ENCODE data around the gene FEM1C.

Gene FEM1C, protein sequence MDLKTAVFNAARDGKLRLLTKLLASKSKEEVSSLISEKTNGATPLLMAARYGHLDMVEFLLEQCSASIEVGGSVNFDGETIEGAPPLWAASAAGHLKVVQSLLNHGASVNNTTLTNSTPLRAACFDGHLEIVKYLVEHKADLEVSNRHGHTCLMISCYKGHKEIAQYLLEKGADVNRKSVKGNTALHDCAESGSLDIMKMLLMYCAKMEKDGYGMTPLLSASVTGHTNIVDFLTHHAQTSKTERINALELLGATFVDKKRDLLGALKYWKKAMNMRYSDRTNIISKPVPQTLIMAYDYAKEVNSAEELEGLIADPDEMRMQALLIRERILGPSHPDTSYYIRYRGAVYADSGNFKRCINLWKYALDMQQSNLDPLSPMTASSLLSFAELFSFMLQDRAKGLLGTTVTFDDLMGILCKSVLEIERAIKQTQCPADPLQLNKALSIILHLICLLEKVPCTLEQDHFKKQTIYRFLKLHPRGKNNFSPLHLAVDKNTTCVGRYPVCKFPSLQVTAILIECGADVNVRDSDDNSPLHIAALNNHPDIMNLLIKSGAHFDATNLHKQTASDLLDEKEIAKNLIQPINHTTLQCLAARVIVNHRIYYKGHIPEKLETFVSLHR

DNA sequence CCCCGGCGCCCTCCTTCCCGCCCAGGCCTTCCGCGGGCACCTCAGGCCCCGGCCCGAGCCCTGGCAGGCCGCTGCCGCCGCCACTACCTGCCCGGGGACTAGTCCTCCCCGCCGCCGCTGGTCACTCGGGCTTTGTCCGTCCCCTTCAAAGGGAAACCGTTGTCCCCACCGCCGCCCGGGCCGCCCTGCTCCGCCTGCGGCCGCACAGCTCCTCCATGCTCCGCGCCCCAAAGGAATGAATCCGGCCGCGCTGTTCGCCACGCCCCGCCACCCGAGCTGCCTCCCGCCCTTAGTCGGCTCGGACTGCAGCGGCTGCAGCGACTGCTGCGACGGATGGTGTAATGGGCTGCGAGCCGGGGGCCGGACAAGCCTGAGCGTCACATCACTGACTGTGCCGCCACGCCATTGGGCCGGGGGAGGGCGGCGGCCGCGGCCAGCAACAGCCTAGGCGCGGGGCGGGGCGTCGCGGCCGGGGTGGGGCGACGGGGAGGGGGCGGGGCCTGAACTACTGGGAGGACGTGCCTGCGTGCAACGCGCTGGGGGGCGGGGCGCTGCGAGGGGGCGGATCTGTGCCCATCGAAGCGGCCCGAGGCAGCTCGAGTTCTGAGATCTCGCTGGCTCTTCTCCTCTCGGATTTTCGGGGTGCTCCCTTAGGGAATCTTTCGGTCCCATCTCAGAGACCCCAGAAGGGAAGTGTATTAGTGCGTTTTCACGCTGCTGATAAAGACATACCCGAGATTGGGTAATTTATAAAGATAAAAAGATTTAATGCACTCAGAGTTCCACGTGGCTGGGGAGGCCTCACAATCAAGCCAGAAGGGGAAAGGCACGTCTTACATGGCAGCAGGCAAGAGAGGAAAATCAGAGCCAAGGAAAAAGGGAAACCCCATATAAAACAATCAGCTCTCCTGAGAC is at the start of gene FEM1C:
FEM1C (minus strand) TSS at position 340 of the 915 bp plus-strand sequence. CDS start 1,282 bp downstream, outside the sequence.
- peaks cover 6% of the 10 kb centered on the region for H3K4me1 ChIP-seq (ENCODE audit: control insufficient read depth, insufficient read depth, low read length)
- peak within 1 kb of the TSS; percentile 71 for H3K4me3 ChIP-seq (ENCODE audit: low read length)
- H3K27me3 ChIP-seq (ENCODE audit: control insufficient read depth, insufficient read depth, low read length), result no peaks in the 10 kb centered on the region
- no peaks in the 10 kb centered on the region for H3K9me3 ChIP-seq (ENCODE audit: control insufficient read depth, low read length)
- H3K36me3 ChIP-seq (ENCODE audit: control insufficient read depth, insufficient read depth, low read length), result peaks cover 4% of the 10 kb centered on the region
- H3K9ac ChIP-seq (ENCODE audit: low read length), result peak within 1 kb of the TSS; percentile 97

DNA sequence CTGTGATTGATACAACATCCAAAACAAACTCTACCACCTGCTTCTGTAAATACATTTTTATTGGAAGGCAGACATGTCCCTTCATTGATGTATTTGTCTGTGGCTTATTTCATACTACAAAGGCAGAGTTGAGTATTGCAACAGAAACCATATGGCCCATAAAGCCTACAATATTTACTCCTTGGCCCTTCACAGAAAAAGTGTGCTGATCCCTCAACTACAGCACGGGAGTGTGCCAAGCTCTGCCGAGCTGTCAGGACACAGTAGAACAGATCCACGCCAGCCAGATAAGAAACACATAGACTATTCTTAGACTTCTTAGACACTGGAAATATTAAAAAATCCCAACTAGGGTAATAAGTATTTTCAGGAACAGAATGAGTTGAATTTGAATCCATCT is 44.5 kb upstream of the FEM1C start:
- Histone ChIP-seq H3K36me3 (ENCODE audit: control insufficient read depth, insufficient read depth, low read length) (no peaks in the 10 kb centered on the region), H3K27me3 (ENCODE audit: control insufficient read depth, insufficient read depth, low read length) (no peaks in the 10 kb centered on the region), H3K4me1 (ENCODE audit: control insufficient read depth, insufficient read depth, low read length) (no peaks in the 10 kb centered on the region), H3K9ac (ENCODE audit: low read length) (no peak overlapping the region), H3K4me3 (ENCODE audit: low read length) (no peak overlapping the region), H3K9me3 (ENCODE audit: control insufficient read depth, low read length) (no peaks in the 10 kb centered on the region)

DNA sequence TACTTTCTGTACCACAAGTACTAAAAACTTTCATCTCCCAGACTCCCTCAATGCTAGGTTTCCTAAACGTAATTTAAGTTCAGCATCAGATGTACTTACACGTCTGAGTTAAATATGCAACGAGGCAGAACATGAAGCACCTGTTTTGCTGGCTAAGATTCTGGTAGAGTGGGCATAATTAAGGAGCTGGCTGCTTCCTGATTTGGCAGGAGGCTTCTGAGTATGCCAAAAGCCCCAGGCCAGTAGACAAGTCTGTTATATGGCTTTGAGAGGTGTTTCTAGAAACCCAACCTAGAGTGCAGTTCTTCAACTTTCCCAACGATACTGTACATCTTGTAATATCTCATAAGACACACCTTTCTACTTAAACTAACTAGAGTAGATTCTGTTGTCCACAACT is 44.1 kb upstream of the FEM1C start:
- Histone ChIP-seq H3K27me3 (ENCODE audit: control insufficient read depth, insufficient read depth, low read length) (no peaks in the 10 kb centered on the region), H3K4me1 (ENCODE audit: control insufficient read depth, insufficient read depth, low read length) (no peaks in the 10 kb centered on the region), H3K4me3 (ENCODE audit: low read length) (no peak overlapping the region), H3K9me3 (ENCODE audit: control insufficient read depth, low read length) (no peaks in the 10 kb centered on the region), H3K9ac (ENCODE audit: low read length) (no peak overlapping the region), H3K36me3 (ENCODE audit: control insufficient read depth, insufficient read depth, low read length) (no peaks in the 10 kb centered on the region)

DNA sequence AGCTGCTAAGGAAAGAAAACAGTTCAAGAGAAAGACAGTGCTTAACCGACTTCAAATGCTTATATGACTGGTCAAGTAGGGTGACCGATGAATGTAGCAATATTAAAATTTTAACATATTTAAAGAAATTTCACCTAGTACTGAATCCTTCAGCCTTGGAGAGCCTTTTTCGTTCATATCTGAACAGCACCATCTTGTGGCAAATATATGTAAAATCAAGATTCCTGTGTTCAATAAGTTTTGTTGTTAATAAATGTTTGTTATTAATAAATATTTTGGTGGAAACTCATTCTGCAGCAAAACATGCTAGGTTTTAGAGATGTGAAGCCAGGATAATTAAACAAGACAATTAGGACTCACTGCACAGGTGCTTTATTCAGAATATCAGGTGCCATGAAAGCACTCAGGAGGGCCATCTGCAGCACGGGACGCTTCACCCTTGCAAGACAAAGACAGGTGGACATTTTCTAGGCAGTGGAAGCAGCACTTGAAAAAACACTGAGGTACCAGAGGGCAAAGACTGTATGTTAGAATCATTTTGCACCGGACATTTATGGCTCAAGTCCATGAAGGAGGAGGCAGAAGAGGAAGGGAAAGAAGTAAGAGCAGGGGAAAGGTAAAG is 42.1 kb upstream of the FEM1C start:
- Histone ChIP-seq H3K4me1 (ENCODE audit: control insufficient read depth, insufficient read depth, low read length) (no peaks in the 10 kb centered on the region), H3K4me3 (ENCODE audit: low read length) (no peak overlapping the region), H3K9me3 (ENCODE audit: control insufficient read depth, low read length) (no peaks in the 10 kb centered on the region), H3K36me3 (ENCODE audit: control insufficient read depth, insufficient read depth, low read length) (no peaks in the 10 kb centered on the region), H3K27me3 (ENCODE audit: control insufficient read depth, insufficient read depth, low read length) (no peaks in the 10 kb centered on the region), H3K9ac (ENCODE audit: low read length) (no peak overlapping the region)

DNA sequence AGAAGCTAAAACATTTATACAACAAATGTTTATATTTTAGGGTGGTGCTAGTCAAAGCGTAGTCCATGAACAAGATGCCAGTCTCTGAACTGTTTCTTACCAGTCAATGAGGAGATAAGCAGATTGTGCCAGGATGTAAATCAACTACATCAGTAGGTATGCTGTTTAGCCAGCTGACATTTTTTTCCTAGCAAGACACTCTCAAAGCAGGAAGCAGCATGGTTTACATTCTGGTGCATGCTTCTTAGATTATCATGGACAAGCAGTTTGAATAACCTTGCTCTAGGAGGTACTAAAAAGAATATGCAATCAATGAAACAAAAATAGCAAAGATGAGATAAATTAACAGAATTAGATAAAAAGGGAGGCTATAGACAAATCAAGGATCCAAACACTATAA is 40.7 kb upstream of the FEM1C start:
- no peaks in the 10 kb centered on the region for H3K9me3 ChIP-seq (ENCODE audit: control insufficient read depth, low read length)
- no peaks in the 10 kb centered on the region for H3K27me3 ChIP-seq (ENCODE audit: control insufficient read depth, insufficient read depth, low read length)
- H3K9ac ChIP-seq (ENCODE audit: low read length), result no peak overlapping the region
- H3K4me1 ChIP-seq (ENCODE audit: control insufficient read depth, insufficient read depth, low read length), result no peaks in the 10 kb centered on the region
- no peaks in the 10 kb centered on the region for H3K36me3 ChIP-seq (ENCODE audit: control insufficient read depth, insufficient read depth, low read length)
- H3K4me3 ChIP-seq (ENCODE audit: low read length), result no peak overlapping the region

DNA sequence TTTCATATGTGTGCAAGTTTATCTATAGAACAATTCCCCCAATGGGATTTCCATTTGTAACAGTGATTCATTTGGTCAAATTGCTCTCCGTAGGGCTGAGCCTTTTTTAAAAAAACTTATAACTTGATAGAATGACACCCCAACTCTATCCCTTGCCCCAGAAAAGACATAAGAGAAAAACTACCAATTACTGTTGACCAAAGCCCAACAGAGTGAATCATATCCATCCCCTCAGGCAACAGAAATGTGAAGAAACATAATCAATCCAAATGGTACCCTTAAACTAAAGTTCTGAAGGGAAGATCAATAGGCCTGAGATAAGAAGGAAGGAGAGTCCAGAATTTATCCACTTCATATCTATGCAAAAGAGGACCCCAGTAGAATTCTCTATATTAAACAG is 39.9 kb upstream of the FEM1C start:
- H3K27me3 ChIP-seq (ENCODE audit: control insufficient read depth, insufficient read depth, low read length), result no peaks in the 10 kb centered on the region
- H3K36me3 ChIP-seq (ENCODE audit: control insufficient read depth, insufficient read depth, low read length), result no peaks in the 10 kb centered on the region
- no peaks in the 10 kb centered on the region for H3K4me1 ChIP-seq (ENCODE audit: control insufficient read depth, insufficient read depth, low read length)
- no peaks in the 10 kb centered on the region for H3K9me3 ChIP-seq (ENCODE audit: control insufficient read depth, low read length)
- H3K9ac ChIP-seq (ENCODE audit: low read length), result no peak overlapping the region
- H3K4me3 ChIP-seq (ENCODE audit: low read length), result no peak overlapping the region

DNA sequence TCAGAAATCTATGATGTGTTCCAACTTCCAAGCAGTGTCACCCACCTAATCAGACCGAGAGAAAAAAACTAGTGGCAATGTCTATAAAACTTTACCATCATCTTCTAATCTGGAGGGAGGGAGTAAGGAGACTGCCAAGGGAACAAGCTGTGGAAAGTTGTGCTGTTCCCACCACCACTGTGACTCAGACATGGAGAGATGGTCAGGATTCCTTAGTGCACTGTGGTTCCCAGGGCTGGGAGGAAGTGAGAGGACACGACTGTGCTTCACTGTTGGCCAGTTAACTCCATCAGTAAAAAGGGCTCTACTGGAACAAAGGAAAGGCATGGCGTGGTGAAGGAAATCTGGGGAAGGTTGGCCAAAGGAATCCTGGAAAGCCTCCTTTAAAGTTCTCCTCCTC is 38.9 kb upstream of the FEM1C start:
- Histone ChIP-seq H3K4me3 (ENCODE audit: low read length) (no peak overlapping the region), H3K9me3 (ENCODE audit: control insufficient read depth, low read length) (no peaks in the 10 kb centered on the region), H3K27me3 (ENCODE audit: control insufficient read depth, insufficient read depth, low read length) (no peaks in the 10 kb centered on the region), H3K9ac (ENCODE audit: low read length) (no peak overlapping the region), H3K4me1 (ENCODE audit: control insufficient read depth, insufficient read depth, low read length) (no peaks in the 10 kb centered on the region), H3K36me3 (ENCODE audit: control insufficient read depth, insufficient read depth, low read length) (no peaks in the 10 kb centered on the region)

DNA sequence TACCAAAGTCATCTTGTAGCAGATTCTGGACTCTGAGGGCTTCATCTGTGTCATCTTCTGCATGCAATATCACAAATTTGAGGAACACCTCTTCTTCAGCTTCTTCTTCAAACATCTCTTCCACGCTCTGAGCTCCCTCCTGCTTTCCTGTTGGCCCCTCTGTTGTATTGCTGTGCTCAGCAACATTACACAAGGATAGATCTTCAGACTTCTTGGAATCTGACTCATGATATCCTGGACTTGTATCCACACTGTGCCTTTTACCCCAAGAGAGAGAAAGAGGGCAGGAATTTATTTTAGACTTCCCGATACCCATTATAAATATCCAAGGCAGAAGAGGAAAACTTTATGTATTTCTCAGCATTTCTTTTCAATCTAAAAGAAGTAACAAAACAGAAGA is 36.4 kb upstream of the FEM1C start:
- H3K9me3 ChIP-seq (ENCODE audit: control insufficient read depth, low read length), result no peaks in the 10 kb centered on the region
- H3K4me3 ChIP-seq (ENCODE audit: low read length), result no peak overlapping the region
- no peaks in the 10 kb centered on the region for H3K4me1 ChIP-seq (ENCODE audit: control insufficient read depth, insufficient read depth, low read length)
- no peaks in the 10 kb centered on the region for H3K36me3 ChIP-seq (ENCODE audit: control insufficient read depth, insufficient read depth, low read length)
- H3K27me3 ChIP-seq (ENCODE audit: control insufficient read depth, insufficient read depth, low read length), result no peaks in the 10 kb centered on the region
- no peak overlapping the region for H3K9ac ChIP-seq (ENCODE audit: low read length)

DNA sequence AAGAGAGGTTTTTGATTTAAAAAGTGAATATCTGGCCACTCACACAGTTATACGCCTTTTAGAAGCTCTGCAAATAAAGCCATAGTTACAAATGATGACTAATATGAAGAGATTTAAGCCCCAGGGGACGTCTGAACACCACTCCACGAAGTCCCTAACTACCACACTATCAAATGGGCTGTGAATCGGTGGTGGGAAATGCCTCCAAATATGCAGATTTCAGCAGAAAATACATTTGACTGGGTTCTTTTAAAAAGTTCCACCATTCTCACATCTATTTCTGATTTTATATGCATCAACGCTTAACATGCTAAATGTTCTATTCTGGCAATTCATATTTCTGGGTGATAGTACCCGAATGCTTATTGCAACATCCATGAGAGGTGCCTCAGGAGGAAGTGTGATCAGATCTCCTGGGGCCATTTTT is 35.2 kb upstream of the FEM1C start:
- no peak overlapping the region for H3K9ac ChIP-seq (ENCODE audit: low read length)
- no peaks in the 10 kb centered on the region for H3K4me1 ChIP-seq (ENCODE audit: control insufficient read depth, insufficient read depth, low read length)
- H3K36me3 ChIP-seq (ENCODE audit: control insufficient read depth, insufficient read depth, low read length), result no peaks in the 10 kb centered on the region
- no peaks in the 10 kb centered on the region for H3K27me3 ChIP-seq (ENCODE audit: control insufficient read depth, insufficient read depth, low read length)
- H3K4me3 ChIP-seq (ENCODE audit: low read length), result no peak overlapping the region
- H3K9me3 ChIP-seq (ENCODE audit: control insufficient read depth, low read length), result no peaks in the 10 kb centered on the region

DNA sequence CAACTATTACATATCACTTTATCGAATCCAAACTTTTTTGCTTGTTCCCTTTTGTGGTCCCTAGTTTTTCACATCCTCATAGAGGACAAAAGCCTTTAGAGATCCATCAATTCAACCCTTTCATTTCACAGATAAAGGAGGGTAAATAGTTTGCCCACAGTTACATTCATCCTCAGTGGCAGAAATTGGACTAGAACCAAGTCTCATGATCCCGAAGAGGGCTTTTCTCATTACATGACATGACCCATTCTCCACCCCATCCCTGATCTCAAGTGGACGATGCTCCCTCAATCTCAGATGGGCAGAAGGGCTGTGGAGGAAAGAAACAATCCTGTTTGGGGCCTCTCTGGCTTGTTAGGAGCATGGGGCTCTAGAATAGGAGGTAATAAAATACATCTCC is 34.6 kb upstream of the FEM1C start:
- no peak overlapping the region for H3K4me3 ChIP-seq (ENCODE audit: low read length)
- H3K36me3 ChIP-seq (ENCODE audit: control insufficient read depth, insufficient read depth, low read length), result no peaks in the 10 kb centered on the region
- H3K9ac ChIP-seq (ENCODE audit: low read length), result no peak overlapping the region
- no peaks in the 10 kb centered on the region for H3K4me1 ChIP-seq (ENCODE audit: control insufficient read depth, insufficient read depth, low read length)
- H3K9me3 ChIP-seq (ENCODE audit: control insufficient read depth, low read length), result no peaks in the 10 kb centered on the region
- H3K27me3 ChIP-seq (ENCODE audit: control insufficient read depth, insufficient read depth, low read length), result no peaks in the 10 kb centered on the region

DNA sequence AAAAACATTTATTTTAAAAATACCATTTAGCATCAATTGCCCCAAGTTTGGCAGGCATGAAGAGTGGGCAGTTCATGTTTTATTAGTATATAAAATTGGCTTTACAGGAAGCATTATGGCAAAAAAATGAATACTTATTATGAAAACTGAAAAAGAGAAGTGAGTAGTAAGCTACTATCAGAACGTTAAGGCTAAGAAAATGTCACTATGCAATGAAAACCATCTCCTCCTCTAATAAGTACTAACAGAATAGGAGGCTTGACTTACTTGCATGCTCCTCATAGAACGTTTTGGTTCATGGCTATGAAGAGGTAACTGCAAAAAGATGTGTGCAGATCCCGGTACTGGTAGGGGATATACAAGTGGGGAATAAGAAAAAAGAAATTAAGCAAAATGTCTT is 34.1 kb upstream of the FEM1C start:
- no peaks in the 10 kb centered on the region for H3K4me1 ChIP-seq (ENCODE audit: control insufficient read depth, insufficient read depth, low read length)
- no peaks in the 10 kb centered on the region for H3K36me3 ChIP-seq (ENCODE audit: control insufficient read depth, insufficient read depth, low read length)
- no peaks in the 10 kb centered on the region for H3K9me3 ChIP-seq (ENCODE audit: control insufficient read depth, low read length)
- no peak overlapping the region for H3K9ac ChIP-seq (ENCODE audit: low read length)
- H3K27me3 ChIP-seq (ENCODE audit: control insufficient read depth, insufficient read depth, low read length), result no peaks in the 10 kb centered on the region
- H3K4me3 ChIP-seq (ENCODE audit: low read length), result no peak overlapping the region
